ENCODE data around the gene LMAN2. TPM values are rescaled to one million over a fixed set of nuclear protein-coding genes. Genes with fewer than 3 reads are reported as not detected.

LMAN2 gene
- total RNA-seq, 4 donors from 2014 or later: 236 to 322 (median 293) TPM

Other genes starting within 250 kb of the LMAN2 start
- 10 to 100 TPM; 32.6 to 84.9 (median 60.7) TPM for gene NSD1, start 217.9 kb downstream of the LMAN2 start, total RNA-seq
- 10 to 100 TPM; 38.2 to 68.1 (median 51.8) TPM for gene RAB24, start 47.9 kb downstream of the LMAN2 start, total RNA-seq
- 100 to 1,000 TPM in 3 of 4 donors, 10 to 100 TPM in 1; 52.1 to 192 (median 142) TPM for gene PRELID1, start 47.9 kb downstream of the LMAN2 start, total RNA-seq
- gene MXD3, start 39.8 kb downstream of the LMAN2 start, total RNA-seq: 100 to 1,000 TPM in 1 of 4 donors, 10 to 100 TPM in 3; 10.8 to 257 (median 21.7) TPM
- gene RGS14, start 6.3 kb upstream of the LMAN2 start, total RNA-seq: 10 to 100 TPM; 16.5 to 49.6 (median 24.4) TPM
- gene SLC34A1, start 32.8 kb upstream of the LMAN2 start, total RNA-seq: under 1 TPM in 1 of 4 donors, not detected in 3; 0.55 TPM
- not detected for gene PFN3, start 49.0 kb upstream of the LMAN2 start, total RNA-seq
- gene F12, start 57.9 kb upstream of the LMAN2 start, total RNA-seq: 10 to 100 TPM in 1 of 4 donors, 1 to 10 TPM in 3; 2.6 to 20.1 (median 5.6) TPM
- 10 to 100 TPM; 21.5 to 40.5 (median 36.4) TPM for gene GRK6, start 75.0 kb upstream of the LMAN2 start, total RNA-seq
- gene PRR7, start 95.1 kb upstream of the LMAN2 start, total RNA-seq: 1 to 10 TPM in 3 of 4 donors, not detected in 1; 2.1 to 5.0 (median 2.5) TPM
- gene DBN1, start 122.0 kb upstream of the LMAN2 start, total RNA-seq: 100 to 1,000 TPM in 1 of 4 donors, 10 to 100 TPM in 3; 10.1 to 201 (median 17.4) TPM
- gene PDLIM7, start 145.9 kb upstream of the LMAN2 start, total RNA-seq: 100 to 1,000 TPM in 1 of 4 donors, 10 to 100 TPM in 3; 52.6 to 256 (median 78.6) TPM
- gene DOK3, start 158.2 kb upstream of the LMAN2 start, total RNA-seq: 10 to 100 TPM in 2 of 4 donors, 1 to 10 TPM in 1, under 1 TPM in 1; 0.60 to 17.2 (median 7.8) TPM
- gene DDX41, start 165.3 kb upstream of the LMAN2 start, total RNA-seq: 100 to 1,000 TPM in 2 of 4 donors, 10 to 100 TPM in 2; 96.5 to 170 (median 130) TPM
- gene FAM193B, start 202.9 kb upstream of the LMAN2 start, total RNA-seq: 100 to 1,000 TPM in 1 of 4 donors, 10 to 100 TPM in 3; 59.7 to 128 (median 63.5) TPM
- 10 to 100 TPM; 34.4 to 85.9 (median 70.9) TPM for gene TMED9, start 240.5 kb upstream of the LMAN2 start, total RNA-seq
- gene B4GALT7, start 248.5 kb upstream of the LMAN2 start, total RNA-seq: 10 to 100 TPM; 17.9 to 38.5 (median 27.0) TPM

All from transverse colon (tissue), 4 donors.